Right hindlimb (tissue), 1 donor: Measurements from ENCODE around the gene CLRN3.

Experiments
- DNase-seq: peaks from one replicate; pipeline ENCODE4 v3.0.0-alpha.2; 2018

Gene CLRN3

GRCh38 chr10:127892743-127893142 lies at the start of gene CLRN3:
CLRN3 (minus strand) TSS chr10:127892941; CDS start chr10:127892784, 157 bp downstream.
- DNase-seq, result no peak

GRCh38 chr10:127940866-127941640 lies 48.3 kb upstream of the CLRN3 start:
- DNase-seq, result no peak

- DNase-seq, result no peak
These were observed 47.1 kb upstream of the CLRN3 start for GRCh38 chr10:127939786-127940330.

GRCh38 chr10:127937915-127938463 lies 45.2 kb upstream of the CLRN3 start:
- DNase-seq, result no peak

- DNase-seq, result no peak
These were observed 44.3 kb upstream of the CLRN3 start for GRCh38 chr10:127937069-127937468.

GRCh38 chr10:127935071-127935561 lies 42.4 kb upstream of the CLRN3 start:
- no peak for DNase-seq

GRCh38 chr10:127934383-127934782 lies 41.6 kb upstream of the CLRN3 start:
- DNase-seq, result no peak

GRCh38 chr10:127933271-127933670 lies 40.5 kb upstream of the CLRN3 start:
- no peak for DNase-seq

GRCh38 chr10:127932521-127933270 lies 40.0 kb upstream of the CLRN3 start:
- DNase-seq, result no peak

GRCh38 chr10:127928021-127928806 lies 35.5 kb upstream of the CLRN3 start:
- DNase-seq, result no peak

- DNase-seq, result no peak
These were observed 33.7 kb upstream of the CLRN3 start for GRCh38 chr10:127926455-127926854.

GRCh38 chr10:127925471-127926207 lies 32.9 kb upstream of the CLRN3 start:
- DNase-seq, result no peak

- DNase-seq, result no peak
These were observed 30.9 kb upstream of the CLRN3 start for GRCh38 chr10:127923646-127924045.

GRCh38 chr10:127922675-127923366 lies 30.1 kb upstream of the CLRN3 start:
- DNase-seq, result peak; percentile 73

- DNase-seq, result no peak
These were observed 29.5 kb upstream of the CLRN3 start for GRCh38 chr10:127922206-127922605.

- DNase-seq, result no peak
These were observed 29.0 kb upstream of the CLRN3 start for GRCh38 chr10:127921753-127922145.

- DNase-seq, result no peak
These were observed 28.5 kb upstream of the CLRN3 start for GRCh38 chr10:127921075-127921752.

- DNase-seq, result no peak
These were observed 27.7 kb upstream of the CLRN3 start for GRCh38 chr10:127920306-127921074.

- DNase-seq, result no peak
These were observed 26.9 kb upstream of the CLRN3 start for GRCh38 chr10:127919418-127920271.
